ENCODE data around the gene PPARA.

- TF ChIP-seq POLR2A (IDR thresholded peaks at IDR 0.05) (no peak), CTCF (IDR thresholded peaks at IDR 0.05) (no peak), EP300 (IDR thresholded peaks at IDR 0.05) (no peak)
These were observed 38.5 kb upstream of the PPARA start for GRCh38 chr22:46111645-46112306.

Data from upper lobe of left lung (tissue), 4 donors.